KMS-11 (cell line): ENCODE data around the gene ZNF385B.

Experiments used
- H2AFZ ChIP-seq: fragments of 200-600 bp; sonication (generic); 2 replicates; pipeline ENCODE4 v1.6.1; 2016; ENCODE audit warnings: antibody characterized with exemption, mixed run types, low read depth
- H3K27ac ChIP-seq: fragments of 200-600 bp; sonication (generic); 2 replicates; pipeline ENCODE4 v1.6.1; 2016; ENCODE audit warnings: mild to moderate bottlenecking, mixed run types
- H3K27me3 ChIP-seq: fragments of 200-600 bp; sonication (generic); 2 replicates; pipeline ENCODE4 v1.6.1; 2017; ENCODE audit warnings: mild to moderate bottlenecking, low read depth, mixed run types, moderate library complexity; ENCODE audit not compliant: insufficient read depth
- H3K36me3 ChIP-seq: fragments of 200-600 bp; sonication (generic); 2 replicates; pipeline ENCODE4 v1.6.1; 2017; ENCODE audit warnings: mild to moderate bottlenecking, mixed run types; ENCODE audit not compliant: insufficient read depth
- H3K4me1 ChIP-seq: fragments of 200-600 bp; sonication (generic); 2 replicates; pipeline ENCODE4 v1.6.1; 2016; ENCODE audit warnings: mild to moderate bottlenecking, low read depth, mixed run types; ENCODE audit not compliant: poor library complexity, severe bottlenecking
- H3K4me2 ChIP-seq: fragments of 200-600 bp; sonication (generic); 2 replicates; pipeline ENCODE4 v1.7.0; 2016; ENCODE audit warnings: mild to moderate bottlenecking, mixed run types
- H3K4me3 ChIP-seq: fragments of 200-600 bp; sonication (generic); IDR thresholded peaks from 2 replicates; pipeline ENCODE4 v1.6.1; 2017; ENCODE audit warnings: low read depth, low read length, mixed read lengths; ENCODE audit not compliant: insufficient read depth
- H3K79me2 ChIP-seq: fragments of 200-600 bp; sonication (generic); 2 replicates; pipeline ENCODE4 v1.6.1; 2016; ENCODE audit warnings: low read depth, mixed run types; ENCODE audit not compliant: insufficient read depth
- H3K9ac ChIP-seq: fragments of 200-600 bp; sonication (generic); 2 replicates; pipeline ENCODE4 v1.6.1; 2016; ENCODE audit warnings: mild to moderate bottlenecking, mixed run types
- H4K20me1 ChIP-seq: fragments of 200-600 bp; sonication (generic); 2 replicates; pipeline ENCODE4 v1.6.1; 2016; ENCODE audit warnings: mild to moderate bottlenecking, mixed run types; ENCODE audit not compliant: insufficient read depth
- CTCF ChIP-seq: fragments of 200-600 bp; sonication (generic); conservative IDR thresholded peaks from 2 replicates; pipeline ENCODE4 v1.6.1; 2017; ENCODE audit warnings: low read depth, mild to moderate bottlenecking, antibody characterized with exemption, low read length, moderate library complexity, mixed read lengths

ZNF385B gene

GRCh38 chr2:179545024-179545423, 316.4 kb downstream of the ZNF385B start:
- Histone ChIP-seq H3K36me3 (no peaks in the 10 kb centered on the region), H3K4me1 (no peaks in the 10 kb centered on the region), H3K9ac (no peak overlapping the region), H3K4me3 (no peak overlapping the region), H3K27ac (no peak overlapping the region), H3K4me2 (no peak overlapping the region), H3K79me2 (no peaks in the 10 kb centered on the region), H3K27me3 (no peaks in the 10 kb centered on the region), H4K20me1 (no peaks in the 10 kb centered on the region), H2AFZ (no peak overlapping the region)
- TF ChIP-seq CTCF, result no peak

- Histone ChIP-seq H3K4me3 (no peak overlapping the region), H3K27me3 (no peaks in the 10 kb centered on the region), H3K4me1 (no peaks in the 10 kb centered on the region), H4K20me1 (no peaks in the 10 kb centered on the region), H3K36me3 (no peaks in the 10 kb centered on the region), H3K9ac (no peak overlapping the region), H3K79me2 (no peaks in the 10 kb centered on the region), H3K4me2 (no peak overlapping the region), H2AFZ (no peak overlapping the region), H3K27ac (no peak overlapping the region)
- no peak for TF ChIP-seq CTCF
Observed at GRCh38 chr2:179543361-179543901, 318.0 kb downstream of the ZNF385B start.

- Histone ChIP-seq H3K36me3 (no peaks in the 10 kb centered on the region), H3K27me3 (no peaks in the 10 kb centered on the region), H2AFZ (no peak overlapping the region), H3K27ac (no peak overlapping the region), H3K4me3 (no peak overlapping the region), H3K9ac (no peak overlapping the region), H3K79me2 (no peaks in the 10 kb centered on the region), H3K4me2 (no peak overlapping the region), H3K4me1 (no peaks in the 10 kb centered on the region), H4K20me1 (no peaks in the 10 kb centered on the region)
- TF ChIP-seq CTCF, result no peak
Observed at GRCh38 chr2:179541586-179541985, 319.8 kb downstream of the ZNF385B start.

GRCh38 chr2:179539124-179539511, 322.3 kb downstream of the ZNF385B start:
- H3K79me2 ChIP-seq, result no peaks in the 10 kb centered on the region
- H3K4me3 ChIP-seq, result no peak overlapping the region
- no peak overlapping the region for H3K9ac ChIP-seq
- H2AFZ ChIP-seq, result no peak overlapping the region
- H3K27ac ChIP-seq, result no peak overlapping the region
- H3K4me2 ChIP-seq, result no peak overlapping the region
- TF ChIP-seq CTCF, result no peak
- H4K20me1 ChIP-seq, result no peaks in the 10 kb centered on the region
- no peaks in the 10 kb centered on the region for H3K4me1 ChIP-seq
- H3K36me3 ChIP-seq, result no peaks in the 10 kb centered on the region
- H3K27me3 ChIP-seq, result no peaks in the 10 kb centered on the region
